ENCODE data around the gene CLCNKA. TPM values are rescaled to one million over a fixed set of nuclear protein-coding genes. Genes with fewer than 3 reads are reported as not detected.

CLCNKA gene
- total and polyA plus RNA-seq, 2 of the 8 experiments (the other 6 are each of a cell fraction or from before 2014, with no cell fraction given) = 0.95 to 2.0 TPM

- TF ChIP-seq ASH2L (IDR thresholded peaks at IDR 0.05; ENCODE audit: low read length) = no peak
Observed at GRCh38 chr1:16070640-16071355, 49.0 kb downstream of the CLCNKA start (continued).
